Central memory CD4-positive, alpha-beta T cell (primary cell): ENCODE measurements around the gene ARL3.

Experiments
- DNase-seq: peaks from one replicate; pipeline ENCODE4 v3.0.0; 2022

ARL3 gene

GRCh38 chr10:102634686-102635085, 79.5 kb downstream of the ARL3 start:
- DNase-seq, result no peak

- DNase-seq, result no peak
These were observed 80.3 kb downstream of the ARL3 start for GRCh38 chr10:102633848-102634247.

GRCh38 chr10:102633287-102633686, 80.9 kb downstream of the ARL3 start:
- no peak for DNase-seq

GRCh38 chr10:102632394-102633111, 81.6 kb downstream of the ARL3 start:
- DNase-seq, result no peak

GRCh38 chr10:102631525-102632393, 82.4 kb downstream of the ARL3 start:
- no peak for DNase-seq

- DNase-seq, result no peak
These were observed 83.5 kb downstream of the ARL3 start for GRCh38 chr10:102630663-102631062.

GRCh38 chr10:102629661-102630614, 84.3 kb downstream of the ARL3 start:
- no peak for DNase-seq

GRCh38 chr10:102628451-102628911, 85.7 kb downstream of the ARL3 start:
- DNase-seq, result no peak

GRCh38 chr10:102627736-102628293, 86.4 kb downstream of the ARL3 start:
- DNase-seq, result no peak

GRCh38 chr10:102627291-102627735, 86.9 kb downstream of the ARL3 start:
- DNase-seq, result no peak

GRCh38 chr10:102626026-102626685, 88.0 kb downstream of the ARL3 start:
- DNase-seq, result no peak

GRCh38 chr10:102624751-102625645, 89.2 kb downstream of the ARL3 start:
- no peak for DNase-seq

GRCh38 chr10:102624094-102624493, 90.1 kb downstream of the ARL3 start:
- DNase-seq, result no peak
